ENCODE results near the gene ADH4.
"Not testable (repeated sequence)": the region's sequence is repeated elsewhere in the genome, so short reads cannot be mapped to it uniquely, and the experiment has no call there.

Gene ADH4

GRCh38 chr4:99126376-99126775, 17.7 kb downstream of the ADH4 start:
- H3K9ac ChIP-seq (ENCODE audit: low read depth, low read length) = no peak overlapping the region
- no peak overlapping the region for H3K4me2 ChIP-seq (ENCODE audit: low read length)
- H3K9me3 ChIP-seq (replicated peaks; ENCODE audit: low read length) = no peaks in the 10 kb centered on the region
- H3K4me1 ChIP-seq (ENCODE audit: control insufficient read depth, insufficient read depth, low read length) = no peaks in the 10 kb centered on the region
- H3K4me3 ChIP-seq (ENCODE audit: low read length) = no peak overlapping the region
- H3K36me3 ChIP-seq (ENCODE audit: insufficient read depth, low read length) = no peaks in the 10 kb centered on the region
- H3K27me3 ChIP-seq (ENCODE audit: control insufficient read depth, insufficient read depth, low read length) = no peaks in the 10 kb centered on the region

GRCh38 chr4:99121008-99121407, 23.1 kb downstream of the ADH4 start:
- no peak overlapping the region for H3K4me3 ChIP-seq (ENCODE audit: low read length)
- H3K4me1 ChIP-seq (ENCODE audit: control insufficient read depth, insufficient read depth, low read length) = no peaks in the 10 kb centered on the region
- no peak overlapping the region for H3K4me2 ChIP-seq (ENCODE audit: low read length)
- no peaks in the 10 kb centered on the region for H3K27me3 ChIP-seq (ENCODE audit: control insufficient read depth, insufficient read depth, low read length)
- no peaks in the 10 kb centered on the region for H3K9me3 ChIP-seq (replicated peaks; ENCODE audit: low read length)
- H3K9ac ChIP-seq (ENCODE audit: low read depth, low read length) = no peak overlapping the region
- H3K36me3 ChIP-seq (ENCODE audit: insufficient read depth, low read length) = no peaks in the 10 kb centered on the region

- Histone ChIP-seq H3K9me3 (replicated peaks; ENCODE audit: low read length) (no peaks in the 10 kb centered on the region), H3K4me1 (ENCODE audit: control insufficient read depth, insufficient read depth, low read length) (no peaks in the 10 kb centered on the region), H3K36me3 (ENCODE audit: insufficient read depth, low read length) (no peaks in the 10 kb centered on the region), H3K27me3 (ENCODE audit: control insufficient read depth, insufficient read depth, low read length) (no peaks in the 10 kb centered on the region), H3K9ac (ENCODE audit: low read depth, low read length) (no peak overlapping the region), H3K4me3 (ENCODE audit: low read length) (no peak overlapping the region), H3K4me2 (ENCODE audit: low read length) (no peak overlapping the region)
Measured at GRCh38 chr4:99120501-99120900, 23.6 kb downstream of the ADH4 start.

GRCh38 chr4:99117876-99118693, 26.0 kb downstream of the ADH4 start:
- no peak overlapping the region for H3K9ac ChIP-seq (ENCODE audit: low read depth, low read length)

GRCh38 chr4:99117122-99117841, 26.8 kb downstream of the ADH4 start:
- not testable (repeated sequence) for H3K4me2 ChIP-seq (ENCODE audit: low read length); H3K27me3 ChIP-seq (ENCODE audit: control insufficient read depth, insufficient read depth, low read length); H3K4me1 ChIP-seq (ENCODE audit: control insufficient read depth, insufficient read depth, low read length); H3K4me3 ChIP-seq (ENCODE audit: low read length); H3K36me3 ChIP-seq (ENCODE audit: insufficient read depth, low read length); H3K9me3 ChIP-seq (replicated peaks; ENCODE audit: low read length); H3K9ac ChIP-seq (ENCODE audit: low read depth, low read length)

More at GRCh38 chr4:99117876-99118693, 26.0 kb downstream of the ADH4 start:
- Histone ChIP-seq H3K27me3 (ENCODE audit: control insufficient read depth, insufficient read depth, low read length) (no peaks in the 10 kb centered on the region), H3K4me2 (ENCODE audit: low read length) (no peak overlapping the region), H3K36me3 (ENCODE audit: insufficient read depth, low read length) (no peaks in the 10 kb centered on the region), H3K4me3 (ENCODE audit: low read length) (no peak overlapping the region), H3K4me1 (ENCODE audit: control insufficient read depth, insufficient read depth, low read length) (no peaks in the 10 kb centered on the region), H3K9me3 (replicated peaks; ENCODE audit: low read length) (no peaks in the 10 kb centered on the region)

- H3K4me2 ChIP-seq (ENCODE audit: low read length); H3K36me3 ChIP-seq (ENCODE audit: insufficient read depth, low read length); H3K9ac ChIP-seq (ENCODE audit: low read depth, low read length); H3K27me3 ChIP-seq (ENCODE audit: control insufficient read depth, insufficient read depth, low read length); H3K9me3 ChIP-seq (replicated peaks; ENCODE audit: low read length); H3K4me1 ChIP-seq (ENCODE audit: control insufficient read depth, insufficient read depth, low read length); H3K4me3 ChIP-seq (ENCODE audit: low read length): not testable (repeated sequence)
Measured at GRCh38 chr4:99109286-99109685, 34.8 kb downstream of the ADH4 start.

- Histone ChIP-seq H3K4me2 (ENCODE audit: low read length) (no peak overlapping the region), H3K4me1 (ENCODE audit: control insufficient read depth, insufficient read depth, low read length) (no peaks in the 10 kb centered on the region), H3K36me3 (ENCODE audit: insufficient read depth, low read length) (no peaks in the 10 kb centered on the region), H3K27me3 (ENCODE audit: control insufficient read depth, insufficient read depth, low read length) (no peaks in the 10 kb centered on the region), H3K9me3 (replicated peaks; ENCODE audit: low read length) (no peaks in the 10 kb centered on the region), H3K9ac (ENCODE audit: low read depth, low read length) (no peak overlapping the region), H3K4me3 (ENCODE audit: low read length) (no peak overlapping the region)
Measured at GRCh38 chr4:99104153-99104552, 39.9 kb downstream of the ADH4 start.

GRCh38 chr4:99103166-99103565, 40.9 kb downstream of the ADH4 start:
- H3K9ac ChIP-seq (ENCODE audit: low read depth, low read length) = no peak overlapping the region

GRCh38 chr4:99102634-99103033, 41.5 kb downstream of the ADH4 start:
- H3K27me3 ChIP-seq (ENCODE audit: control insufficient read depth, insufficient read depth, low read length) = no peaks in the 10 kb centered on the region
- no peaks in the 10 kb centered on the region for H3K4me1 ChIP-seq (ENCODE audit: control insufficient read depth, insufficient read depth, low read length)
- H3K4me2 ChIP-seq (ENCODE audit: low read length) = no peak overlapping the region
- H3K9me3 ChIP-seq (replicated peaks; ENCODE audit: low read length) = no peaks in the 10 kb centered on the region
- H3K4me3 ChIP-seq (ENCODE audit: low read length) = no peak overlapping the region
- H3K9ac ChIP-seq (ENCODE audit: low read depth, low read length) = no peak overlapping the region
- H3K36me3 ChIP-seq (ENCODE audit: insufficient read depth, low read length) = no peaks in the 10 kb centered on the region

More at GRCh38 chr4:99103166-99103565, 40.9 kb downstream of the ADH4 start:
- H3K9me3 ChIP-seq (replicated peaks; ENCODE audit: low read length) = no peaks in the 10 kb centered on the region
- no peak overlapping the region for H3K4me3 ChIP-seq (ENCODE audit: low read length)
- H3K27me3 ChIP-seq (ENCODE audit: control insufficient read depth, insufficient read depth, low read length) = no peaks in the 10 kb centered on the region
- H3K4me2 ChIP-seq (ENCODE audit: low read length) = no peak overlapping the region
- no peaks in the 10 kb centered on the region for H3K4me1 ChIP-seq (ENCODE audit: control insufficient read depth, insufficient read depth, low read length)
- H3K36me3 ChIP-seq (ENCODE audit: insufficient read depth, low read length) = no peaks in the 10 kb centered on the region

- no peaks in the 10 kb centered on the region for H3K9me3 ChIP-seq (replicated peaks; ENCODE audit: low read length)
- no peaks in the 10 kb centered on the region for H3K27me3 ChIP-seq (ENCODE audit: control insufficient read depth, insufficient read depth, low read length)
- H3K36me3 ChIP-seq (ENCODE audit: insufficient read depth, low read length) = no peaks in the 10 kb centered on the region
- no peak overlapping the region for H3K4me2 ChIP-seq (ENCODE audit: low read length)
- H3K4me3 ChIP-seq (ENCODE audit: low read length) = no peak overlapping the region
- H3K4me1 ChIP-seq (ENCODE audit: control insufficient read depth, insufficient read depth, low read length) = no peaks in the 10 kb centered on the region
- H3K9ac ChIP-seq (ENCODE audit: low read depth, low read length) = no peak overlapping the region
Measured at GRCh38 chr4:99100876-99101275, 43.2 kb downstream of the ADH4 start.

- not testable (repeated sequence) for H3K36me3 ChIP-seq (ENCODE audit: insufficient read depth, low read length); H3K27me3 ChIP-seq (ENCODE audit: control insufficient read depth, insufficient read depth, low read length); H3K9me3 ChIP-seq (replicated peaks; ENCODE audit: low read length); H3K4me1 ChIP-seq (ENCODE audit: control insufficient read depth, insufficient read depth, low read length); H3K4me2 ChIP-seq (ENCODE audit: low read length); H3K9ac ChIP-seq (ENCODE audit: low read depth, low read length); H3K4me3 ChIP-seq (ENCODE audit: low read length)
Measured at GRCh38 chr4:99099814-99100213, 44.3 kb downstream of the ADH4 start.

- Histone ChIP-seq H3K9ac (ENCODE audit: low read depth, low read length) (no peak overlapping the region), H3K4me2 (ENCODE audit: low read length) (no peak overlapping the region), H3K36me3 (ENCODE audit: insufficient read depth, low read length) (no peaks in the 10 kb centered on the region), H3K4me1 (ENCODE audit: control insufficient read depth, insufficient read depth, low read length) (no peaks in the 10 kb centered on the region), H3K9me3 (replicated peaks; ENCODE audit: low read length) (no peaks in the 10 kb centered on the region), H3K27me3 (ENCODE audit: control insufficient read depth, insufficient read depth, low read length) (no peaks in the 10 kb centered on the region), H3K4me3 (ENCODE audit: low read length) (no peak overlapping the region)
Measured at GRCh38 chr4:99099311-99099710, 44.8 kb downstream of the ADH4 start.
